Left ventricle myocardium inferior (tissue), 1 donor: ENCODE measurements around the gene ITGAD. TPM values are rescaled to one million over a fixed set of nuclear protein-coding genes. Genes with fewer than 3 reads are reported as not detected.

Source experiments
- DNase-seq: peaks from one replicate; pipeline ENCODE4 v3.0.0-alpha.2; 2020
- H3K27ac ChIP-seq: fragments of 200-600 bp; replicated peaks from 2 replicates; pipeline ENCODE4 v1.8.0; 2021
- H3K27me3 ChIP-seq: fragments of 200-600 bp; 2 replicates; pipeline ENCODE4 v1.8.0; 2021; ENCODE audit warnings: low read depth
- H3K36me3 ChIP-seq: fragments of 200-600 bp; 2 replicates; pipeline ENCODE4 v1.8.0; 2021
- H3K4me1 ChIP-seq: fragments of 200-600 bp; 2 replicates; pipeline ENCODE4 v1.8.0; 2021
- H3K4me3 ChIP-seq: fragments of 200-600 bp; 2 replicates; pipeline ENCODE4 v1.8.0; 2021; ENCODE audit warnings: mild to moderate bottlenecking, moderate library complexity
- H3K9me3 ChIP-seq: fragments of 200-600 bp; replicated peaks from 2 replicates; pipeline ENCODE4 v1.8.0; 2021
- intact Hi-C: fragments of 100-400 bp; cut with micrococcal nuclease; formaldehyde crosslinking; loops from one replicate; pipeline ENCODE4 v1.11.0; 2022
- total RNA-seq: library from RNA; stranded (reverse); fragmentation: NEBNext Ultra II Directional; extraction: Animal tissue kit (Norgen Biotek cat#: 25700); gene quantifications from one replicate; pipeline ENCODE4 v1.2.1, GENCODE V29; 2021
- TF ChIP-seq, protein P1 (sequence below): fragments of 200-600 bp; IDR thresholded peaks from 2 replicates; pipeline ENCODE4 v1.8.0; 2021; ENCODE audit warnings: antibody characterized with exemption, mild to moderate bottlenecking, borderline replicate concordance
- donor health status: DM: no; HTN: yes; CAD: no; lungs with severe emphysema.

ITGAD gene
- total RNA-seq, 1 donor from 2014 or later: not detected

DNA sequence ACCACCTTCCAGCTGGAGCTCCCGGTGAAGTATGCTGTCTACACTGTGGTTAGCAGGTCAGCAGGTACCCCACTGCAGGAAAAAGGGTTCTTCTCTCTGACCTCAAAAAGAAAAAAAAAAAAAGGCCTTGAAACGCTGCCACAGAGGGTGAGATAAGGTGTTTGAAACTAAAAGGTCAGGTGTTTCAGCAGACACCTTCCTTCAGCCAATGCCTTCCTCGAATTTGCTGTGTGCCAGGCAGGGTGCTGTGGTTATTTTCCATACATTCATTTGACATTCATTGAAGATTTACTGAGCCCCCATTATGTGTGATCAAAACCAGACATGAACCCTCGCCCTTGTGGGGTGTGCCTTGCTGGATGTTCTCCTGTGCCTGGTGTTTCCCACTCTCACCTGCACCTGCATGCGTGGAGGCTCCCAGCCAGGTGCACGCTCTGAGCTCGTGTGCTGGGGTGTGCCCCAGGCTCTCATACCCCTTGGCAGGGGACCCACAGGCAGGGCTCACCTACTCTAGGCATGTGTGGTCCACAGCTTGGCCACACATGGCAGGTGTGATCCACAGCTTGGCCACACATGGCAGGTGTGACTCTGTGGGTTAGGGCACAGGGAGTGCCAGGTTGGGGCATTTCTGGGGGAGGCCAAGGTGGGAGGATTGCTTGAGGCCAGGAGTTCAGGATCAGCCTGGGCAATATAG lies 15.8 kb upstream of the ITGAD start:
- no peak overlapping the region for H3K4me3 ChIP-seq
- peaks cover 11% of the 10 kb centered on the region for H3K9me3 ChIP-seq
- intact Hi-C loops: no loop called here
- DNase-seq: no peak
- no peaks in the 10 kb centered on the region for H3K36me3 ChIP-seq
- TF ChIP-seq, protein P1, sequence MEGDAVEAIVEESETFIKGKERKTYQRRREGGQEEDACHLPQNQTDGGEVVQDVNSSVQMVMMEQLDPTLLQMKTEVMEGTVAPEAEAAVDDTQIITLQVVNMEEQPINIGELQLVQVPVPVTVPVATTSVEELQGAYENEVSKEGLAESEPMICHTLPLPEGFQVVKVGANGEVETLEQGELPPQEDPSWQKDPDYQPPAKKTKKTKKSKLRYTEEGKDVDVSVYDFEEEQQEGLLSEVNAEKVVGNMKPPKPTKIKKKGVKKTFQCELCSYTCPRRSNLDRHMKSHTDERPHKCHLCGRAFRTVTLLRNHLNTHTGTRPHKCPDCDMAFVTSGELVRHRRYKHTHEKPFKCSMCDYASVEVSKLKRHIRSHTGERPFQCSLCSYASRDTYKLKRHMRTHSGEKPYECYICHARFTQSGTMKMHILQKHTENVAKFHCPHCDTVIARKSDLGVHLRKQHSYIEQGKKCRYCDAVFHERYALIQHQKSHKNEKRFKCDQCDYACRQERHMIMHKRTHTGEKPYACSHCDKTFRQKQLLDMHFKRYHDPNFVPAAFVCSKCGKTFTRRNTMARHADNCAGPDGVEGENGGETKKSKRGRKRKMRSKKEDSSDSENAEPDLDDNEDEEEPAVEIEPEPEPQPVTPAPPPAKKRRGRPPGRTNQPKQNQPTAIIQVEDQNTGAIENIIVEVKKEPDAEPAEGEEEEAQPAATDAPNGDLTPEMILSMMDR: no peak
- peaks cover under 1% of the 10 kb centered on the region for H3K4me1 ChIP-seq
- H3K27me3 ChIP-seq: peaks cover 40% of the 10 kb centered on the region
- H3K27ac ChIP-seq: no peak overlapping the region

GRCh38 chr16:31380201-31380600 lies 12.9 kb upstream of the ITGAD start:
- H3K27ac ChIP-seq: no peak overlapping the region
- no peaks in the 10 kb centered on the region for H3K36me3 ChIP-seq
- no peak overlapping the region for H3K4me3 ChIP-seq
- H3K4me1 ChIP-seq: peaks cover 4% of the 10 kb centered on the region
- TF ChIP-seq, protein P1: no peak
- peaks cover 56% of the 10 kb centered on the region for H3K27me3 ChIP-seq
- no peak for DNase-seq
- intact Hi-C loops: no loop called here
- peaks cover 6% of the 10 kb centered on the region for H3K9me3 ChIP-seq

DNA sequence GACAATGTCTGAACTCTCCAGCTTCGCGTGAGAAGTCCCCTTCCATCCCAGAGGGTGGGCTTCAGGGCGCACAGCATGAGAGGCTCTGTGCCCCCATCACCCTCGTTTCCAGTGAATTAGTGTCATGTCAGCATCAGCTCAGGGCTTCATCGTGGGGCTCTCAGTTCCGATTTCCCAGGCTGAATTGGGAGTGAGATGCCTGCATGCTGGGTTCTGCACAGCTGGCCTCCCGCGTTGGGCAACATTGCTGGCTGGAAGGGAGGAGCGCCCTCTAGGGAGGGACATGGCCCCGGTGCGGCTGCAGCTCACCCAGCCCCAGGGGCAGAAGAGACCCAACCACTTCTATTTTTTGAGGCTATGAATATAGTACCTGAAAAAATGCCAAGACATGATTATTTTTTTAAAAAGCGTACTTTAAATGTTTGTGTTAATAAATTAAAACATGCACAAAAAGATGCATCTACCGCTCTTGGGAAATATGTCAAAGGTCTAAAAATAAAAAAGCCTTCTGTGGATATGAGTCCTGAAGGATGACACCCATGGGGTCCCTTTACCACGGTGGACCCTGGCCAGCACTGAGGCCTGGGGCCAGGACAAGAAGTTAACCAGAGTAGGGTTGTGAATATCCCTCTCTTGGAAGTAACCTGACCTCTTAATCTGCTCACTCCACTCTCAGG lies 10.5 kb upstream of the ITGAD start:
- Histone ChIP-seq H3K36me3 (no peaks in the 10 kb centered on the region), H3K4me3 (no peak overlapping the region), H3K9me3 (no peaks in the 10 kb centered on the region), H3K4me1 (peaks cover 4% of the 10 kb centered on the region), H3K27ac (no peak overlapping the region), H3K27me3 (peaks cover 56% of the 10 kb centered on the region)
- DNase-seq: peak; percentile 63
- intact Hi-C loops: no loop called here
- TF ChIP-seq, protein P1: peak; percentile 78

GRCh38 chr16:31385680-31386079 lies 7.5 kb upstream of the ITGAD start:
- Histone ChIP-seq H3K4me1 (peaks cover 4% of the 10 kb centered on the region), H3K9me3 (no peaks in the 10 kb centered on the region), H3K4me3 (no peak overlapping the region), H3K36me3 (no peaks in the 10 kb centered on the region), H3K27ac (no peak overlapping the region), H3K27me3 (peaks cover 57% of the 10 kb centered on the region)
- intact Hi-C loops: no loop called here
- no peak for DNase-seq
- TF ChIP-seq, protein P1: no peak

DNA sequence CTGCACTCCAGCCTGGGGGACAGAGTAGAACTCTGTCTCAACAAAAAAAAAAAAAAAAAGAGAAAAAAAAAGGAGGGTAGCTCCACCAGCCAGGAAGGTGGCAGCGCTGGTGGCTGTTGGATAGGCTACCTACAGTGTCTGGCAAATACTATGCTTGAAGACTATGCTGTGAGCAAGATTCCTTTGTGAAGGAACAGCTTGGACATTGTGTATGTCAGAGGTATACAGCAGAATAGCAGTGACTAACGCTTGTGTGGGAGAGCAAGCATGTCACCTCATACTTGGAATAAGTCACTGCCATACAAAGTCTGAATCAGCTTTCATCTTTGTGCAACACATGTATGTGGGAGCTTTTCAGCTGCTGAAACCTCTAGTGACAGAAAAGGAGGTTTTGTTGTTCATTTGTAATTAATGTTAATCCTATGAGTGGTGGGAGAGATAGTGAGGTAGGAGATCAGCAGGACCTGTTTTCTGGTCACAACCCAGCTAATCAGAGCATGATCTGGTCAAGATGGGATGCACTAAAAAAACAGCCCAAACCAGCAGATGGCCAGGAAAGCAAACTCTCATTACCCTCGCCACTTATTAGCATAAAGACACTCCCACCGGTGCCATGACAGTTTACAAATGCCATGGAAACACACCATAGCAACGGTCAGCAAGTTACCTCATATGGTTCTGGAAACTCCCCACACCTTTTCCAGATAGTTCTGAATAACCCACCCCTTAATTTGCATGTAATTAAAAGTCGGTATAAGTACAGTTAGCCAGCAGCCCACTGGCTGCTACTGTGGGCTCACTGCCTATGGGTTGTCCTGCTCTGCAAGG lies 6.8 kb upstream of the ITGAD start:
- TF ChIP-seq, protein P1: no peak
- Histone ChIP-seq H3K9me3 (no peaks in the 10 kb centered on the region), H3K27ac (no peak overlapping the region), H3K4me3 (no peak overlapping the region), H3K27me3 (peaks cover 57% of the 10 kb centered on the region), H3K4me1 (peaks cover 4% of the 10 kb centered on the region), H3K36me3 (no peaks in the 10 kb centered on the region)
- intact Hi-C loops: no loop called here
- DNase-seq: no peak
